Mononuclear cell (primary cell): ENCODE measurements around the gene SERINC5. TPM values are rescaled to one million over a fixed set of nuclear protein-coding genes. Genes with fewer than 3 reads are reported as not detected.
"Not testable (repeated sequence)": the region's sequence is repeated elsewhere in the genome, so short reads cannot be mapped to it uniquely, and the experiment has no call there.

ENCODE experiments used
- H3K27me3 ChIP-seq: 2 replicates; pipeline ENCODE4 v1.6.0; 2011; ENCODE audit warnings: low read length, control low read depth; ENCODE audit not compliant: insufficient read depth
- H3K4me1 ChIP-seq: 2 replicates; pipeline ENCODE4 v1.5.1; 2011; ENCODE audit warnings: mild to moderate bottlenecking, low read length, control low read depth; ENCODE audit not compliant: insufficient read depth
- H3K4me3 ChIP-seq: 2 replicates; pipeline ENCODE4 v1.5.1; 2011; ENCODE audit warnings: mild to moderate bottlenecking, low read length, moderate library complexity
- H3K9me3 ChIP-seq: 2 replicates; pipeline ENCODE4 v1.5.1; 2011; ENCODE audit warnings: low read depth, mild to moderate bottlenecking, control low read depth, low read length
- total RNA-seq: library from RNA; depleted of rRNA; stranded (reverse); fragments of >200 nt; gene quantifications from one replicate; pipeline ENCODE4 v1.2.3, GENCODE V29; 2012

The SERINC5 gene
- 70.2 TPM for total RNA-seq

DNA sequence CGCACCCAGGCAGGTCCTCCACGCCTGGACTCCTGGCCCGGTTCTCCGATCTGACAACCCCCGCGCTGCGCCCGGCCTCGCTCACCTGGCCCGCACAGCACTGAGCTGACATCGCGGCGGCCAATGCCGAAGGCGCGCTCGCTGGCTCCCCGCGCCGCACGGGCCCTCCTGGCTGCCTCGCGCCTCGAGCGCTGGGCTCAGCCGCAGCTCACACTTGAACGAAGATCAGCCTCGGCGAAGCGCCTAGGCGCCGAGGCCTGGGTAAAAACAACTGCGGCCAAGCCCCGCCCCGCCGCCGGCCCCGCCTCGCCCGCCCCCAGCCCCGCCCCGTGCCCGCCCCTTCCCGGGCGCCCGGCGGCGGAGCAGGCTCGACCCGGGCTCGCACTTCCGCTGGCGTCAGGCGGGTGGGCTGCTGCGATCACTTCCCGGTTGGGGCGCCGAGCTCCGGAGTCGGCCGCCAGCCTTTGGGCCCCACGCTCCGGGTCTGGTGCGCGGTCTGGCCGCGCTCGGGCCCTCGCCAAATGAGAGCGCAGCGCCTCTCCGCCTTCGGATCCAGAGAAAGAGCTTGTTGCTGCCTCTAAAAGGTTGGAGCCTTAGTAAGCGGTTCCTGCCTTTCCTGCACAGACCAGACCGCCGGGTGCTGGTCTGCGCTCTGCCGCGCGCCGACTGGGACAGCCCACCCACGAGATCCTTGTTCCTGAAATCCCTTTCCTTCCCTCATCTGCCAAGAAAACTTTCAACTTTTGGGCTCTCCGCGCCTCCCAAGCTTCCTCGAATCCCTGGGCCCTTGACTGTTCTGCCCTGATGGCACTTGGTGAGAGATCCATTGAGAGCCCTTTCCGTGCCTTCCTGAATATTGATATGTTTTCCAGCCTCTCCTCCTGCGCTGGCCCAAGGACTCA lies at the start of gene SERINC5:
Gene SERINC5 (minus strand): TSS at position 238 of the 902 bp plus-strand sequence. CDS start 126 bp downstream, at position 112.
- H3K27me3 ChIP-seq: no peaks in the 10 kb centered on the region
- peak within 1 kb of the TSS; percentile 88 for H3K4me3 ChIP-seq
- no peaks in the 10 kb centered on the region for H3K9me3 ChIP-seq
- H3K4me1 ChIP-seq: peaks cover 55% of the 10 kb centered on the region

DNA sequence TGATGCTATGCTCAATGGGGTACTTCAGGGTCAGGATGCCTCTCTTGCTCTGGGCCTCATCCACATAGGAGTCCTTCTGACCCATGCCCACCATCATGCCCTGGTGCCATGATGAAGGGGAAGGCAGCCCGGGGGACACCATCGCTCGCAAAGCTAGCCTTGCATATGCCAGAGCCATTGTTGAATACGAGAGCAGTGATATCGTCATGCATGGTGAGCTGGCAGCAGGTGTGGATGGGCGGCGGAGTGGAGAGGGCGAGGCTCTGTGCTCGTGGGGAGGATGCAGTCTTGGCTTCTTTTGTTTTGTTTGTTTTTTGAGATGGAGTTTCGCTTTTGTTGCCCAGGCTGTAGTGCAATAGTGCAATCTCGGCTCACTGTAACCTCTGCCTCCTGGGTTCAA lies 46.8 kb upstream of the SERINC5 start:
- Histone ChIP-seq H3K4me3 (no peak overlapping the region), H3K4me1 (no peaks in the 10 kb centered on the region), H3K9me3 (no peaks in the 10 kb centered on the region), H3K27me3 (no peaks in the 10 kb centered on the region)

DNA sequence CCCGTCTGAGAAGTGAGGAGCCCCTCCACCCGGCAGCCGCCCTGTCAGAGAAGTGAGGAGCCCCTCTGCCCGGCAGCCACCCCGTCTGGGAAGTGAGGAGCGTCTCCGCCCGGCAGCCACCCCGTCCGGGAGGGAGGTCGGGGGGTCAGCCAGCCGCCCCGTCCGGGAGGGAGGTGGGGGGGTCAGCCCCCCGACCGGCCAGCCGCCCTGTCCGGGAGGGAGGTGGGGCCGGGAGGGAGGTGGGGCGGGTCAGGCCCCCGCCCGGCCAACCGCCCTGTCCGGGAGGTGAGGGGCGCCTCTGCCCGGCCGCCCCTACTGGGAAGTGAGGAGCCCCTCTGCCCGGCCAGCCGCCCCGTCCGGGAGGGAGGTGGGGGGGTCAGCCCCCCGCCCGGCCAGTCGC lies 45.5 kb upstream of the SERINC5 start:
- not testable (repeated sequence) for H3K4me3 ChIP-seq, H3K9me3 ChIP-seq, H3K27me3 ChIP-seq, H3K4me1 ChIP-seq

DNA sequence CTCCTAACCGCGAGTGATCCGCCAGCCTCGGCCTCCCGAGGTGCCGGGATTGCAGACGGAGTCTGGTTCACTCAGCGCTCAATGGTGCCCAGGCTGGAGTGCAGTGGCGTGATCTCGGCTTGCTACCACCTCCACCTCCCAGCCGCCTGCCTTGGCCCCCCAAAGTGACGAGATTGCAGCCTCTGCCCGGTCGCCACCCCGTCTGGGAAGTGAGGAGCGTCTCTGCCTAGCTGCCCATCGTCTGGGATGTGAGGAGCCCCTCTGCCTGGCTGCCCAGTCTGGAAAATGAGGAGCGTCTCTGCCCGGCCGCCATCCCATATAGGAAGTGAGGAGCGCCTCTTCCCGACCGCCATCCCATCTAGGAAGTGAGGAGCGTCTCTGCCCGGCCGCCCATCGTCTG lies 44.9 kb upstream of the SERINC5 start:
- H3K4me3 ChIP-seq, H3K4me1 ChIP-seq, H3K9me3 ChIP-seq, H3K27me3 ChIP-seq: not testable (repeated sequence)

DNA sequence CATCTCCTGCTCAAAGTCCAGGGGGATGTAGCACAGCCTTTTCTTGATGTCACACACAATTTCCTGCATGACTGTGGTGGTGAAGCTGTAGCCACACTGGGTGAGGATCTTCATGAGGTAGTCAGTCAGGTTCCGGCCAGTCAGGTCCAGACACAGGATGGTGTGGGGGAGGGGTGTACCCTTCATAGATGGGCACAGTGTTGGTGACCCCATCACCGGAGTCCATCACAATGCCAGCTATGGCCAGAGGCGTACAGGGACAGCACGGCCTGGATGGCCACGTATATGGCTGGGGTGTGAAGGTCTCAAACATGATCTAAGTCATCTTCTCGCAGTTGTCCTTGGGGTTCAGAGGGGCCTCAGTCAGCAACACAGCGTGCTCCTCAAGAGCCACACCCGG lies 44.3 kb upstream of the SERINC5 start:
- H3K9me3 ChIP-seq: no peaks in the 10 kb centered on the region
- no peaks in the 10 kb centered on the region for H3K27me3 ChIP-seq
- no peaks in the 10 kb centered on the region for H3K4me1 ChIP-seq
- no peak overlapping the region for H3K4me3 ChIP-seq

DNA sequence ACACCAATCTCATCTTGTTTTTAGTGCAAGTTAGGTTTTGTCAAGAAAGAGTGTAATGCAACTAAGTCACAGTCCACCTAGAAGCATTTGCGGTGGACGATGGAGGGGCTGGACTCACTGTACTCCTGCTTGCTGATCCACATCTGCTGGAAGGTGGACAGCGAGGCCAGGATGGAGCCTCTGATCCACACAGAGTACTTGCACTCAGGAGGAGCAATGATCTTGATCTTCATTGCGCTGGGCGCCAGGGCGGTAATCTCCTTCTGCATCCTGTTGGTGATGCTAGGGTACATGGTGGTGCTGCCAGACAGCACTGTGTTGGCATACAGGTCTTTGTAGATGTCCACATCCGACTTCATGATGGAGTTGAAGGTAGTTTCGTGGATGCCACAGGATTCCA lies 43.8 kb upstream of the SERINC5 start:
- no peaks in the 10 kb centered on the region for H3K27me3 ChIP-seq
- no peaks in the 10 kb centered on the region for H3K4me1 ChIP-seq
- no peak overlapping the region for H3K4me3 ChIP-seq
- no peaks in the 10 kb centered on the region for H3K9me3 ChIP-seq

DNA sequence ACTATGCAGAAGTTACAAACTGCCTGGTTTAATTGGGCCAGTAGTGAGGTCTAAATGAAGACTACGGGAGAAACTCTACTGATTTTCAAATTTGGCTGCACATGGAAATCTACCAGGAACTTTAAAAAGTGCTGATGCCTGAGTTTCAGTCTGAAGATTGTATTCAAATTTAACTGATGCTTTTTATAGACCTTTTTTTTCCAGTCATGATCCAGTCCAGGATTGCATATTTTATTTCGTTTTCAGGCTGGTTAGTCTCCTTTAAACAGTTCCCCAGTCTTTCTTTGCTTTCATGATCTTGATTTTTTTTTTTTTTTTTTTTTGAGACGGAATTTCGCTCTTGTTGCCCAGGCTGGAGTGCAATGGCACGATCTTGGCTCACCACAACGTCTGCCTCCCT lies 40.3 kb upstream of the SERINC5 start:
- H3K4me1 ChIP-seq: no peaks in the 10 kb centered on the region
- H3K27me3 ChIP-seq: no peaks in the 10 kb centered on the region
- no peak overlapping the region for H3K4me3 ChIP-seq

DNA sequence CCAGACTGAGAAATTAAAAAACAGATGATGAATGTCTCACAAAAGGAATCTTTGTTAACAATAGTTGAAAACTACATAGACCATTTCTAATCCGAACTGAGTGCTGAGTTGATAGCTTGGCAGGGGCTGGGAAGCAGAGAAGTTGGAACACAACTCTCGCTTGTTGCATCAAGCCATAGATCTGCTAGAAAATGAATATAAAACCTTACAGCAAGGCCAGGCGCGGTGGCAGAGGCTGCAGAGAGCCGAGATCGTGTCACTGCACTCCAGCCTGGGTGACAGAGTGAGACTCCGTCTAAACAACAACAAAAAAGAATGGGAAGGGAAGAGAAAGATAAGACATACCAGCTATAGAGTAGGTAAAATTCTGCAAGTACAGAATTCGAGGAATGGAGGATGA lies 35.9 kb upstream of the SERINC5 start:
- H3K9me3 ChIP-seq: no peaks in the 10 kb centered on the region
- H3K4me1 ChIP-seq: no peaks in the 10 kb centered on the region

More for the DNA sequence above, 40.3 kb upstream of the SERINC5 start:
- H3K9me3 ChIP-seq: no peaks in the 10 kb centered on the region

DNA sequence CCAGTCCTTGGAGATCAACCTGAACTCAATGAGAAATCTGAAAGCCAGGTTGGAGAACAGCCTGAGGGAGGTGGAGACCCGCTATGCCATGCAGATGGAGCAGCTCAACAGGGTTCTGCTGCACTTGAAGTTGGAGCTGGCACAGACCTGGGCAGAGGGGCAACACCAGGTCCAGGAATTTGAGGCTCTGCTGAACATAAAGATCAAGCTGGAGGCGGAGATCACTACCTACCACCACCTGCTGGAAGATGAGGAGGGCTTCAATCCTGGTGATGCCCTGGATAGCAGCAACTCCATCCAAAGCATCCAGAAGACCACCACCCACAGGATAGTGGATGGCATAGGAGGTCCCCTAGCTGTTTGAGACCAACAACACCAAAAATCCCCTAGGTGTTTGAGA lies 33.5 kb upstream of the SERINC5 start:
- Histone ChIP-seq H3K4me1 (no peaks in the 10 kb centered on the region), H3K27me3 (no peaks in the 10 kb centered on the region), H3K4me3 (no peak overlapping the region), H3K9me3 (no peaks in the 10 kb centered on the region)

More for the DNA sequence above, 35.9 kb upstream of the SERINC5 start:
- H3K4me3 ChIP-seq: no peak overlapping the region
- H3K27me3 ChIP-seq: no peaks in the 10 kb centered on the region

DNA sequence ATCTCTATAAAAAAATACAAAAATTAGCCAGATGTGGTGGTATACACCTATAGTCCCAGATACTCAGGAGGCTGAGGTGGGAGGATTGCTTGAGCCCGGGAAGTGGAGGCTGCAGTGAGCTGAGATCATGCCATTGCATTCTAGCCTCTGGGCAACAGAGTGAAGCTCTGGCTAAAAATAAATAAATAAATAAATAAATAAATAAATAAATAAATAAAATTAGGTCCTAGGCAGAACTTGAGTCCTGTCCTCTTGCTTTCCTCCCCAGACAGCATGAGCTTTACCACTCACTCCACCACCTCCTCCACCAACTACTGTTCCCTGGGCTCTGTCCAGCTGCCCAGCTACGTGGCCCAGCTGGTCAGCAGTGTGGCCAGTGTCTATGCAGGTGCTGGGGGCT lies 32.3 kb upstream of the SERINC5 start:
- Histone ChIP-seq H3K9me3 (no peaks in the 10 kb centered on the region), H3K4me3 (no peak overlapping the region), H3K4me1 (no peaks in the 10 kb centered on the region), H3K27me3 (no peaks in the 10 kb centered on the region)

DNA sequence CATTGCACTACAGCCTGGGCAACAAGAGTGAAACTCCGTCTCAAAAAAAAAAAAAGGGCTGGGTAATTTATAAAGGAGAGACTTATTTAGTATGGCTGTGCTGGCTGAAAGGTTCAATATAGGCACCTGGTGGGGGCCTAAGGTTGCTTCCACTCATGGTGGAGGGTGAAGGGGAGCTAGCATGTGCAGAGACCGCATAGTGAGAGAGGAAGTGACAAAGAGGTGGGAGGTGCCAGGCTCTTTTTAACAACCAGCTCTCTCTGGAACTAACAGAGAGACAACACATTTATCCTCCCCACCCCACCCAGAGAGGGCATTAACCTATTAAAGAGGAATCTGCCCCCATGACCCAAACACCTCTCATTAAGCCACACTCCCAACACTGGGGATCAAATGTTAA lies 28.9 kb upstream of the SERINC5 start:
- H3K27me3 ChIP-seq: no peaks in the 10 kb centered on the region
- no peaks in the 10 kb centered on the region for H3K4me1 ChIP-seq
- no peak overlapping the region for H3K4me3 ChIP-seq
- no peaks in the 10 kb centered on the region for H3K9me3 ChIP-seq

DNA sequence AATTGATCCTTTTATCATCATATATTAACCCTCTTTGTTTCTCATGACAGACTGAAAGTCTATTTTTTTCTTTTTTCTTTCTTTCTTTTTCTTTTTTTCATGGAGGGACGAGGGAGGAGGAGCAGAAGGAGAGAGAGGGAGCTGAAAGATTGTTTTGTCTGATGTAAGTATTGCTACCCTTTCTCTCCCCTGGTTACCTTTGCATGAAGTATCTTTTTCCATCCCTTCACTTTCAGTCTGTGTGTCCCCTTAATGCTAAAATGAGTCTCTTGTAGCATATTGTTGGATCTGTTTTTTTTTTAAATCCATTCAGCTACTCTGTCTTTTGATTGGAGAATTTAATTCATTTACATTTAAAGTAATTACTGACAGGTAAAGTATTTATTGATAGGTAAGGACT lies 27.5 kb upstream of the SERINC5 start:
- no peaks in the 10 kb centered on the region for H3K9me3 ChIP-seq
- no peaks in the 10 kb centered on the region for H3K4me1 ChIP-seq
- H3K4me3 ChIP-seq: no peak overlapping the region
- no peaks in the 10 kb centered on the region for H3K27me3 ChIP-seq

DNA sequence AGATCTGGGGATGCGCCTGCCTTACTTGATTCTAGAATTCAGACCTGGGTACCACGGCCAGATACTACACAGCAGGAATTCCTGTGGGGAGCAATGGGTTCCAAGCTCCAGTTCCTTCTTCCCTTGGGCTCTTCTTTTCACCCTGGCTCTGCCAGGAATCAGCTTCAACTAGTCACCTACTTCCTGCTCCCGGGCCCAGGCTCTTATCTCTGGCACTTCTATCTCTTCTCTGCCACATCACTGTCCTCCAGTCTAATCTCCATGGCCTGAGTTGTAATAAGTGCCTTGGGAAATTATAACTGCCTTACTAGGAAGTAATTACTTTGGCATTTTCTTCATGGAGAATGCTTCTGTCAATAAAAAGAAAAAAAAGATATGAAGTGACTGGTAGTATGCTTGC lies 26.2 kb upstream of the SERINC5 start:
- no peaks in the 10 kb centered on the region for H3K4me1 ChIP-seq
- H3K27me3 ChIP-seq: no peaks in the 10 kb centered on the region
- H3K4me3 ChIP-seq: no peak overlapping the region
- no peaks in the 10 kb centered on the region for H3K9me3 ChIP-seq

DNA sequence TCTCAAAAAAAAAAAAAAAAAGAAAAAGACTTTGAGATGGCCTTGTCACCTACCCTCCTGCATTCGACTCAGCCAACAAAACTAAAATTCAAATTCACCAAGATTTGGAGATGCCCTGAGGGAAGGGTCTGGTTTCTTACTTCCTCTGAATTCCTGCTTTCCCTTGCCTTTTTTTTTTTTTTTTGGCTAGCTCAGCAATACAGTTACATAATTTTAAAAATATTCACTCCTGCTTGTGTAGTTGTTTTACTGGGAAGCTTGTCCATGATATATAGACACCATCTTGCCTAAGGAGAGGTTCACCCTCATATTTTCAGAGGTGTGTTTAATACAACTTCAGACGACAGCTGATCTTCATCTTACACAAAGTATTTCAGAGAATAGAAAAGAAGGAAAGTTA lies 21.3 kb upstream of the SERINC5 start:
- no peaks in the 10 kb centered on the region for H3K4me1 ChIP-seq
- H3K9me3 ChIP-seq: no peaks in the 10 kb centered on the region
- H3K27me3 ChIP-seq: no peaks in the 10 kb centered on the region

DNA sequence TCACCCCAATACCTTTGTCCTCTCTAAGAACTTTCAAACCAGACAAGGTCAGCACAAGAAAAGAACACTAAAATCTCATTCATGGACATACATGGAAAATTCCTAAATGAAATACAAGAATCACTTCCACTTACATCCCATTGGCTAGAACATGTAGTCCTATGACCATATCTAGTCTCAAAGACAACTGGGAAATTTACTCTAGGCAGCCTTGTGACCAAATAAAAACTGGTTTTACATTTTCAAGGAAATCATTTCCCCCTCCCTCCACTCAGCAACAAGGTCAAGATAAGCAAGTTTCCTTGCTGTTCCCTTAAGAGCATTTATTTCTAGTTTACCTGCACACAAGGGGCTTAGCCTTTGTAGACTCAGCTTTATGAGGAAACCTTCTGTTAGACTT lies 20.3 kb upstream of the SERINC5 start:
- Histone ChIP-seq H3K27me3 (no peaks in the 10 kb centered on the region), H3K9me3 (no peaks in the 10 kb centered on the region), H3K4me3 (no peak overlapping the region), H3K4me1 (peaks cover 5% of the 10 kb centered on the region)

More for the DNA sequence above, 21.3 kb upstream of the SERINC5 start:
- no peak overlapping the region for H3K4me3 ChIP-seq

DNA sequence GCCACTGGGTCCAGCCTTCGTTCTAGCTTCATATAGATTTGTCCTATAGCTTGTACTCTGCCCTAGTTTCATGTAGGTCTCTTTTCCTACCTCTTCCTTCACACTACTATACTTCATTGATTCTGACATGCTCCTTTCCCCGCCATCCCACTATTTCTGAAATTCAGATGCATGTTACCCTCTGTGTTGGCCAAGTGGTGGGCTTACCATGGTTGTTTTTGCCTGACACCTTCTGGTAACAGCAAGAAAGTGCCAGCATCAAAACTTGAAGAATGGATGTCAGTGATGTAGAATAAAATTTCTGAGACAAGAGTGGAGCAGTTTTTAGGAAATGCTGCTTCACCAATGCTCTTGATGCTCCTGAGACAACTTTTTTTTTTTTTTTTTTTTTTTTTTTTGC lies 19.5 kb upstream of the SERINC5 start:
- no peaks in the 10 kb centered on the region for H3K9me3 ChIP-seq
- peaks cover 13% of the 10 kb centered on the region for H3K4me1 ChIP-seq
- no peaks in the 10 kb centered on the region for H3K27me3 ChIP-seq
- H3K4me3 ChIP-seq: no peak overlapping the region
